ENCODE measurements around the gene AXL.

The AXL gene

DNA sequence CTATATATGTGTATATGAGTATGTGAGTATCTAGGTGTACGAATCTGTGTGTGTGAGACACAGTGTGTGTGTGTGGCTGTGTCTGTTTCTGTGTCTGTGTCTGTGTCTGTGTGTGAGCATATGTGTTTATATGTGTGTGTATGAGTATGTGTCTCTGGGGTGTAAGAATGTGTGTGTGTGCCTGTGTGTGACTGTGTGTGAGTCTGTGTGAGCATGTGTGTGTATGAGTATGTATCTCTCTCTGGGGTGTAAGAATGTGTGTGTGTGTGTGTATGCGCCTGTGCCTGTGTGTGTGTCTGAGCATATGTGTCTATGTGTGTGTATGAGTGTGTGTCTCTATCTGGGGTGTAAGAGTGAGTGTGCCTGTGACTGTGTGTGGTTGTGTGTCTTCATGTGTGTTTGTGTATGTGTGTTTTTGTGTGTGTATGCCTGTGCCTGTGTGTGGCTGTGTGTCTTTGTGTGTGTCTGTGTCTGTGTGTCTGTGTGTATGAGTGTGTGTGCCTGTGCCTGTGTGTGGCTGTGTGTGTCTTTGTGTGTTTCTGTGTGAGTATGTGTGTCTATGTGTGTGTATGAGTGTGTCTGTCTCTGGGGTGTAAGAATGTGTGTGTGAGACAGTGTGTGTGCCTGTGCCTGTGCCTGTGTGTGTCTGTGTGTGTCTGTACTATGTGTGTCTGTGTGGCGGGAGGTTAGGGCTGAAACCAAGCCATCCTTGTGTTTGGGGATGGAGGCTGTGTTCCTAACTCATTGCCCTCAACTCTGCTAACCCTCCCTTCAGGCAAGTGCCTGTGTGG lies 11.2 kb downstream of the AXL start:
- no peak for DNase-seq (ENCODE audit: low read depth, low spot score)
- H3K4me3 ChIP-seq (ENCODE audit: low read length): no peak overlapping the region

DNA sequence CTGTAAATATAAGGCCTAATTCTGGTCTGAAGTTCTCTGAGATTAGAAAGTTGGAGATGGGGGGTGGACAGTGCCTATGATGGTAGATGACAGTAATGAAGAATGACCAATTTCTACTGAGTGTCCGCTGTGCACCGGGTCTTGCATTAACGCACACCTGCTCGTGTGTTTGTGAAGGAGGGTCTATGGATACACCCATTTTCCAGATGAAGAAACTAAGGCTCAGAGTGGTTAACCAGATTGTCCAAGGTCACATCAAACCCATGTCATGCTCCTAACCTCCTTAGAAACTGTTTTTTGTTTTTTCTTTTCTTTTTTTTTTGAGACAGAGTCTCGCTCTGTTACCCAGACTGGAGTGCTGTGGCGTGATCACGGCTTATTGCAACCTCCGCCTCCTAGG lies 13.7 kb downstream of the AXL start:
- DNase-seq (ENCODE audit: low read depth, low spot score): no peak
- H3K4me3 ChIP-seq (ENCODE audit: low read length): no peak overlapping the region

- H3K4me3 ChIP-seq (ENCODE audit: low read length): no peak overlapping the region
- no peak for DNase-seq (ENCODE audit: low read depth, low spot score)
Observed at GRCh38 chr19:41233748-41234240, 14.8 kb downstream of the AXL start.

GRCh38 chr19:41234512-41235168 lies 15.6 kb downstream of the AXL start:
- DNase-seq (ENCODE audit: low read depth, low spot score): no peak
- H3K4me3 ChIP-seq (ENCODE audit: low read length): no peak overlapping the region

GRCh38 chr19:41235480-41235879 lies 16.5 kb downstream of the AXL start:
- DNase-seq (ENCODE audit: low read depth, low spot score): no peak
- no peak overlapping the region for H3K4me3 ChIP-seq (ENCODE audit: low read length)

DNA sequence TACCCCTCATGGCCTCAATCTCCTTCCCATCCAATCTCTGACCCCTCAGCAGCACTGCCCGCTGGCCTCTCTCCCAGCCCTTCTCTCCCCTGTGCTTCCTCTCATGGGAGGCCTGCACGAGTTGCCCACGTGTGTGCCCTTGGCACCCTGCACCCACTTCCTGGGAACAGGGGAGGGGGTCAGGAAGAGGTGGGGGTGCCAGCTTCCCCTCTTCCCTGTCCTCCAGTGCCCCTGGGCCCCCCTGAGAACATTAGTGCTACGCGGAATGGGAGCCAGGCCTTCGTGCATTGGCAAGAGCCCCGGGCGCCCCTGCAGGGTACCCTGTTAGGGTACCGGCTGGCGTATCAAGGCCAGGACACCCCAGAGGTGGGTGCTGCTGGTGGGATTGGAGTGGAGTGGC lies 19.2 kb downstream of the AXL start:
- H3K4me3 ChIP-seq (ENCODE audit: low read length): no peak overlapping the region
- no peak for DNase-seq (ENCODE audit: low read depth, low spot score)

DNA sequence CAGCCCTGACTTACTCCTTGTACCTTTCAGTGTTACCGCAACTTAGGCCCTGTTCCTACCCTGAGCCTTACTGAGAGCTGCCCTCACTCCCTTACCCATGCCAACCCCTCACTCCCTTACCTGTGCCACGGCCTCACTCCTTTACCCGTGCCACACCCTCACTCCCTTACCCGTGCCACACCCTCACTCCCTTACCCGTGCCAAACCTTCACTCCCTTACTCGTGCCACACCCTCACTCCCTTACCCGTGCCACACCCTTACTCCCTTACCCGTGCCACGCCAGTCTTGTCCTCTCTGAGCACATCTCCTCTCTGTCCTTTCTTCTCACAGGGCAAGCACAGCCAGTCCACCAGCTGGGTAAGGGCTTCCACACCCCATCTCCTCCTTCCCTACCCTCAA lies 20.3 kb downstream of the AXL start:
- DNase-seq (ENCODE audit: low read depth, low spot score): no peak

GRCh38 chr19:41239961-41240574 lies 21.0 kb downstream of the AXL start:
- no peak overlapping the region for H3K4me3 ChIP-seq (ENCODE audit: low read length)
- DNase-seq (ENCODE audit: low read depth, low spot score): no peak

More for the DNA sequence above, 20.3 kb downstream of the AXL start:
- no peak overlapping the region for H3K4me3 ChIP-seq (ENCODE audit: low read length)

DNA sequence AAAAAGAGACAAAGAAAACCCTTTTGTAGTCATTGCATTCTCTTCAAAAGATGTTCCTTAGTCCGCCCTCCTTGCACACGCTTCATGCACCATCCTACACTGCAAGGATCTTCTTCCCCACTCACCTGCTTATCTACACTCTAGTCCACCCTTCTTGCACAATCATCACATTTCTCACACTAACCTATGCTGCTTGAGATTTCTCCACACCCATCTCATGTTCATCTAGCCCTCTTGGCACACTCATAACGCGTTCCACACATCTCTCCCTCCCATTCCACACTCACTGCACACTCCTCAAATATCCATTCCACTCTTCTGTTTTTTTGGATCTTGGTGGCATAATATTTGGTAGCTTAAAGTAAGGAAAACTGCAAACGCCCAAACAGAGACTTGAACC lies 22.8 kb downstream of the AXL start:
- no peak for DNase-seq (ENCODE audit: low read depth, low spot score)

DNA sequence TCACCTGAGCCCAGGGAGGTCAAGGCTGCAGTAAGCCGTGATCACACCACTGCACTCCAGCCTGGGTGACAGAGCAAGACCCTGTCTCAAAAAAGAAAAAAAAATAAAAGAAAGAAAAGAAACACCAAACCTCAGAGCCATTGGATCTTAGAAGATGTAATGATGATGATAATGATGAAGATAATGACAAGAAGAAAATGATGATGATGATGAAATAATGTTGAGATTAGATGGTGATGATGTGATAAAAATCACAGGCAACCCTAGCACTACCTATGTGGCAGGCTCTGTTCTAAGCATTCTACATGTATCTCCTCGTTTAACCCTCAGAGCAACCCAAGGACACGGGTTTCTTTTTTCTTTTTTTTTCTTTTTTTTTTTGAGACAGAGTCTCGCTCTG lies 25.1 kb downstream of the AXL start:
- H3K4me3 ChIP-seq (ENCODE audit: low read length): no peak overlapping the region
- no peak for DNase-seq (ENCODE audit: low read depth, low spot score)

More for the DNA sequence above, 22.8 kb downstream of the AXL start:
- H3K4me3 ChIP-seq (ENCODE audit: low read length): no peak overlapping the region

GRCh38 chr19:41245843-41246242 lies 26.8 kb downstream of the AXL start:
- no peak overlapping the region for H3K4me3 ChIP-seq (ENCODE audit: low read length)
- DNase-seq (ENCODE audit: low read depth, low spot score): no peak

GRCh38 chr19:41248895-41249294 lies 29.9 kb downstream of the AXL start:
- H3K4me3 ChIP-seq (ENCODE audit: low read length): no peak overlapping the region

DNA sequence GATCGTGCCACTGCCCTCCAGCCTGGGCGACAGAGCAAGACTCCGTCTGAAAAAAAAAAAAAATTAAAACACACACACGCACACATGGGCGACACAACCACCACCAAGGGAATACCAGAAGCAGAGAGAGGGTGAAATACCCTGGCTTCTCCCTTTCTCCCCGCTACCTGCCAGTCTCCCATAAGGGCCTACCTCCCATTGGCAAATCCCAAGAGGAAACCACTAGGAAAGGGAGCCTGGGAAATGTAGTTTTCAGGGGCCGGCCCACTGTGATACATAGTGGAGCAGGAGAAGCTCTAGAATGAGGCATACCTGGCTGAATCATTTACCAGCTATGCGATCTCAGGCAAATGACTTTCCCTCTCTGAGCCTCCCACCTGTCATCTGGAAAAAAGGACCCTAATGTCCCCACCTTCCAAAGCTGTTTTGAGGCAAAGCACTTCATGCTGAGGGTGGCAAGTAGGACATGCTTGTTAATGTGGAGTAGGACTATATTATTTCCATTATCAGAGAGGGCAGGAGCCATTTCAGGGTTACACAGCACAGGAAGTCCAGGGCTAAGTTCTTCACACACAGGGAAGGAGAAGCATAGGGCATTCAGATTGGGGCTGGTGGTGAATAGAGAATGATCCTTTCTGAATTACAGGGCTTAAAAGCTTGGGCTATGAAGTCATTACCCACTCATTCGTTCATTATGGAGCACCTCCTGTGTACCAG lies 30.8 kb downstream of the AXL start:
- no peak overlapping the region for H3K4me3 ChIP-seq (ENCODE audit: low read length)
- DNase-seq (ENCODE audit: low read depth, low spot score): no peak

More at GRCh38 chr19:41248895-41249294, 29.9 kb downstream of the AXL start:
- DNase-seq (ENCODE audit: low read depth, low spot score): no peak

- DNase-seq (ENCODE audit: low read depth, low spot score): no peak
- H3K4me3 ChIP-seq (ENCODE audit: low read length): no peak overlapping the region
Observed at GRCh38 chr19:41253660-41254059, 34.6 kb downstream of the AXL start.

DNA sequence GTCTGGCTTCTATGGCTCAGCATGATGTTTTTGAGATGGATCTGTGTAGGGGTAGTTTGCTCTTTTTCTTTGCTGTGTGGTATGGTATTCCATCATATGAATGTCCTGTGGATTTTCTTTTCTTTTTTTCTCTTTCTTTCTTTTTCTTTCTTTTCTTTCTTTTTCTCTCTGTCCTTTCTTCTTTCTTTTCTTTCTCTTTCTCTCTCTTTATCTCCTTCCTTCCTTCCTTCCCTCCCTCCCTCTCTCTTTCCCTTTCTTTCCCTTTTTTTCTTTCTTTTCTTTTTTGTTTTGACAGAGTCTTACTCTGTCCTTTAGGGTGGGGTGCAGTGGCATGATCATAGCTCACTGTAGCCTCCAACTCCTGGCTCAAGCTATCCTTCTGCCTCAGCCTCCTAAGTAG lies 36.1 kb downstream of the AXL start:
- no peak for DNase-seq (ENCODE audit: low read depth, low spot score)
- no peak overlapping the region for H3K4me3 ChIP-seq (ENCODE audit: low read length)

- peak overlapping the region; percentile 98 for H3K4me3 ChIP-seq (ENCODE audit: low read length)
- no peak for DNase-seq (ENCODE audit: low read depth, low spot score)
Observed at GRCh38 chr19:41261474-41262190, 42.6 kb downstream of the AXL start.

GRCh38 chr19:41263042-41263849 lies 44.2 kb downstream of the AXL start:
- peak overlapping the region; percentile 98 for H3K4me3 ChIP-seq (ENCODE audit: low read length)
- DNase-seq (ENCODE audit: low read depth, low spot score): peak; percentile 42
